Gastroesophageal sphincter (tissue), 3 donors: ENCODE results near the gene FRRS1L.

Source experiments
- CTCF ChIP-seq, 4 experiments: fragments of 200-600 bp in 2 of 4; fragments of 450-650 bp in 2 of 4; sonication (generic) in 1 of 4; IDR thresholded peaks; one replicate each; pipeline ENCODE4 v1.5.1; 2017 to 2019; ENCODE audit warnings: antibody characterized with exemption in 4 of 4, mild to moderate bottlenecking in 2 of 4, moderate library complexity in 2 of 4
- EP300 ChIP-seq: sonication (generic); formaldehyde crosslinking; IDR thresholded peaks from one replicate; pipeline ENCODE4 v1.6.1; 2017; ENCODE audit warnings: antibody characterized with exemption, mild to moderate bottlenecking
- POLR2A ChIP-seq, 2 donors: fragments of 450-650 bp; IDR thresholded peaks; one replicate each; pipeline ENCODE4 v1.6.1; 2017; ENCODE audit warnings: antibody characterized with exemption in 2 of 2, mild to moderate bottlenecking in 2 of 2, moderate library complexity in 1 of 2
- POLR2AphosphoS5 ChIP-seq: sonication (generic); formaldehyde crosslinking; IDR thresholded peaks from one replicate; pipeline ENCODE4 v1.6.1; 2017; ENCODE audit warnings: antibody characterized with exemption

GRCh38 chr9:109199676-109200075, 32.6 kb upstream of the FRRS1L start:
- TF ChIP-seq POLR2A (IDR thresholded peaks at IDR 0.05) (no peak), EP300 (no peak), CTCF (IDR thresholded peaks at IDR 0.05) (no peak), POLR2AphosphoS5 (no peak)
